Left renal cortex interstitium (tissue), 4 donors: ENCODE measurements around the gene TBL1XR1. TPM values are rescaled to one million over a fixed set of nuclear protein-coding genes. Genes with fewer than 3 reads are reported as not detected.

Source experiments
- DNase-seq, 4 donors: peaks; one replicate each; pipeline ENCODE4 v3.0.0-alpha.2; 2013; ENCODE audit warnings: low read depth in 4 of 4, low spot score in 2 of 4, missing footprints in 1 of 4
- polyA plus RNA-seq, 4 donors: library from polyadenylated mRNA; unstranded; fragments of 120-200 nt; gene quantifications; one replicate each; pipeline ENCODE4 v1.2.1, GENCODE V29; 2013; ENCODE audit not compliant: insufficient read length in 4 of 4

The TBL1XR1 gene
- polyA plus RNA-seq, 4 donors = 128 to 171 (median 139) TPM

DNA sequence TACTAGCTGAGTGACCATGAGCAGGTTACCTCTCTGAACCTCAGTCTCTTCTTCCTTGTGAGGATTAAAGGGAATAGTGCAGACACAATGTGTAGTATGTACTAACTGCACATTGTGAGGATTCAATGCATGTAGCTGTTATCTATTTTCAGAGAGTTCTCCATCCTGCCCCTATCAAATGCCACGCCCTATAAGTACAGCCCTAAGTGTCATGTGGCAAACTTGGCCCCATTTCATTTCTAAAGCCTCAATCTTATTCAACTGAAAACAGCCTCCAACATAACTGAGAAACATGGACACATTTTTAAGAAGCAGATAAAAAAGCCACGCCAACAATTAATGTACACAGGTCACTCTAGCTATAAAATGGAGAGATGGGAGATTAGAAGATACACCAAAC lies 220.0 kb downstream of the TBL1XR1 start:
- no peak for DNase-seq

GRCh38 chr3:176976586-176976985 lies 220.7 kb downstream of the TBL1XR1 start:
- no peak for DNase-seq

DNA sequence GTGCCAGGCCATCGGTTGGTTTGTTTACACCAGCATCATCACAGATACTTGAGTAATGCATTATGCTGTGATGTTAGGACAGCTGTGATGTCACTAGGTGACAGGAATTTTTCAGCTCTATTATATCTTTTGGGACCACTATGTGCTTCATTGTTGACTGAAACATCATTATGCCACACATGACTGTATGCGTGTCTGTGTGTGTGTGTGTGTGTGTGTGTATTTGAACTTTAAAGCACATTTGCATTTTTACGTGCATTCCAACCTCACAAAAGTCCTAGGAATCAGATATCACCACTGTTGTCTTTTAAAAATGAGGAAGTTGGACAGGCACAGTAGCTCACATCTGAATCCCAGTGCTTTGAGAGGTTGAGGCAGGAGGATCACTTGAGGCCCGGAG lies 223.0 kb downstream of the TBL1XR1 start:
- no peak for DNase-seq

DNA sequence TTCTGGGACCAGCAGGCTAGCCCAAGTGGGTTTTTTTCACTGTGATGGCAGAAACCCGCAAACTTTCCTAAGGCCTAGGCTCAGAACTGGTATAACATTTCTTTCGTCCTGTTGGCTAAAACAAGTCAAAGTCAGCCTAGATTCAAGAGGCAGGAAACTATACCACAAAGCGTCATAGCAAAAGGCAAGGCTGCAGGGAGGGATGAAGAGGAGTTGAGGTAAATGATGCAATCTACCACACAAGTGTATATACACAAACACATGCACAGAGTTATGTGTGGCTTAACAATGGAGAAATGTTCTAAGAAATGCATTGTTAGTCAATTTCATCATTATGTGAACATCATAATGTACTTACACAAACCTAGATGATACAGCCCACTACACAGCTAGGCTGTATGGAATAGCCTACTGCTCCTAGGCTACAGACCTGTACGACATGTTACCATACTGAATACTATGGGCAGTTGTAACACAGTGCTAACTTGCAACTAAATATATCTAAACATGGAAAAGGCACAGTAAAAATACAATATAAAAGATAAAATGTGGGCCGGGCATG lies 225.6 kb downstream of the TBL1XR1 start:
- no peak for DNase-seq

GRCh38 chr3:176970770-176971169 lies 226.5 kb downstream of the TBL1XR1 start:
- no peak for DNase-seq

DNA sequence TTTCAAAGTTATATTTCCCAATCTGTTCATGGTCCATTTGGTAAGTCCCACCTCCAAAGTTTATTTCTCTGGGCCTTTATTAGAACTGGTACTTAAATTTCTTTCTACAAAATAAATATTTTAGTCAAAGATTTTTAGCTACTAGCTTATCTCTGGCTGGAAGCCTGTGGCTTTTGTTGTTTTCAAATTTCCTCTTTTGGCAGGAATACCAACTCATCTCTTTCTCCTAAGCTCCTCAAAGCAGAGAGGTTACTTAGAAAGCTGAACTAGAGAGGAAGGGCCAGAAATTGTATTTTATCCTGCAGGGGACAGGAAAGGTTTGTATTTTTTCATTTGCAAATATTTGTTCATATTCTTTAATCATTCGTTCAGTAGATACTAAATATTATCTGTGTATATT lies 227.8 kb downstream of the TBL1XR1 start:
- no peak for DNase-seq
